ENCODE measurements around the gene SAP130. TPM values are rescaled to one million over a fixed set of nuclear protein-coding genes. Genes with fewer than 3 reads are reported as not detected.

The SAP130 gene
- total RNA-seq, 1 donor from 2014 or later = 6.6 TPM

GRCh38 chr2:128062571-128062970 is 34.7 kb upstream of the SAP130 start:
- no peak for TF ChIP-seq CTCF (IDR thresholded peaks at IDR 0.05; ENCODE audit: insufficient read depth, low read length, poor library complexity, severe bottlenecking)
- H3K27me3 ChIP-seq (ENCODE audit: control insufficient read depth, insufficient read depth, low read length) = no peaks in the 10 kb centered on the region

DNA sequence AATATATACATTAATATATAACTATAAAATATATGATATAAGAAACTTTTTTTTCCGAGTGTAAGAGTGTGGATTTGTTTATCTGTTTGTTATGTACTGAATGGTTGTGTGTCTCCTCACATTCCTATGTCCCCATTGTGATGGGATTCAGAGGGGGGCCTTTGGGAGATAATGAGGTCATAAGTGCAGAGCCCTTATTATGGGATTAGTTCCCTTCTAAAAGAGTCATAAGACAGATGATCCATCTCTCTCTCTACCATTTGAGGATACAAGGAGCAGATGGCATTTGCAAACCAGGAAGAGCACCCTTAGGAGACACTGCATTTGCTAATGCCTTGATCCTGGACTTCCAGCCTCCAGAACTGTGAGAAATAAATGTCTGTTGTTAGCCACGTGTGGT is 30.3 kb upstream of the SAP130 start:
- H3K27me3 ChIP-seq (ENCODE audit: control insufficient read depth, insufficient read depth, low read length) = no peaks in the 10 kb centered on the region
- no peak for TF ChIP-seq CTCF (IDR thresholded peaks at IDR 0.05; ENCODE audit: insufficient read depth, low read length, poor library complexity, severe bottlenecking)

More at GRCh38 chr2:128062571-128062970, 34.7 kb upstream of the SAP130 start:
- no peak overlapping the region for H3K4me3 ChIP-seq (ENCODE audit: low read depth, low read length)
- no peaks in the 10 kb centered on the region for H3K36me3 ChIP-seq (ENCODE audit: control insufficient read depth, insufficient read depth, low read length)
- no peak for DNase-seq (ENCODE audit: low read depth)

GRCh38 chr2:128057334-128057733 is 29.5 kb upstream of the SAP130 start:
- H3K4me3 ChIP-seq (ENCODE audit: low read depth, low read length) = no peak overlapping the region
- no peak for DNase-seq (ENCODE audit: low read depth)
- no peaks in the 10 kb centered on the region for H3K36me3 ChIP-seq (ENCODE audit: control insufficient read depth, insufficient read depth, low read length)
- no peak for TF ChIP-seq CTCF (IDR thresholded peaks at IDR 0.05; ENCODE audit: insufficient read depth, low read length, poor library complexity, severe bottlenecking)
- no peaks in the 10 kb centered on the region for H3K27me3 ChIP-seq (ENCODE audit: control insufficient read depth, insufficient read depth, low read length)

More for the DNA sequence above, 30.3 kb upstream of the SAP130 start:
- Histone ChIP-seq H3K36me3 (ENCODE audit: control insufficient read depth, insufficient read depth, low read length) (no peaks in the 10 kb centered on the region), H3K4me3 (ENCODE audit: low read depth, low read length) (no peak overlapping the region)
- no peak for DNase-seq (ENCODE audit: low read depth)

DNA sequence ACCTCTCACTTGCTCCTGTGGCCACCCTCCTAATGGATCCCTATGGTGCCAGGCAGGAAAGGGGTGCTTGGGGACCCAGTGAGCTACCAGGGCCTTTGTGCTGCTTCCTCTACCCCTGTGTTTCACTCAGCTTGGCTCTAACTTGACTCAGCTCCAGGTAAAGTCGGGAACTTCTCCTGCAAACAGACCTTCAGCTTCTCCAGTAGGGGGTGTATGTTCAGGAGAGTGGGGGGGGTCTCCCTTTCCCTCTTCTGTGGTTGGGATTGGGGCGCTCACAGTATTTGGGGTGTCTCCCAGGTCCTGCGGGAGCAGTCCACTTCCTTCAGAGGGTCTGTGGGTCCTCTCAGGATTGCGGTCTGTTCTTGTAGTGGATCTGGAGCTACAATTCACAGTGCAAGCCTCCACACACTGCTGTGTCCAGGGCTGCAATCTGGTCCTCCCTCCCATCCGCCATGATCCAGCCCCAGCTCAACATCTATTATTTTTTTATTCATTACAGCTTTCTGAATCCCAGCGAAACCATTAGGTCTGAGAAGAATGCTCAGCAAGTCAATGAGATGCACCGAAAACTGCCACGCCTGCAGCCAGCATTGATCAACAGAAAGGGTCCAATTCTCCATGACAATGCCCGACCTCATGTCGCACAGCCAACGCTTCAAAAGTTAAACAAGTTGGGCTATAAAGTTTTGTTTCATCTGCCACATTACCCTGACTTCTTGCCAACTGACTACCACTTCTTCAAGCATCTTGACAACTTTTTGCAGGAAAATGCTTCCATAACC is 26.4 kb upstream of the SAP130 start:
- Histone ChIP-seq H3K4me3 (ENCODE audit: low read depth, low read length) (no peak overlapping the region), H3K27me3 (ENCODE audit: control insufficient read depth, insufficient read depth, low read length) (no peaks in the 10 kb centered on the region), H3K36me3 (ENCODE audit: control insufficient read depth, insufficient read depth, low read length) (no peaks in the 10 kb centered on the region)
- DNase-seq (ENCODE audit: low read depth) = no peak
- TF ChIP-seq CTCF (IDR thresholded peaks at IDR 0.05; ENCODE audit: insufficient read depth, low read length, poor library complexity, severe bottlenecking) = no peak

DNA sequence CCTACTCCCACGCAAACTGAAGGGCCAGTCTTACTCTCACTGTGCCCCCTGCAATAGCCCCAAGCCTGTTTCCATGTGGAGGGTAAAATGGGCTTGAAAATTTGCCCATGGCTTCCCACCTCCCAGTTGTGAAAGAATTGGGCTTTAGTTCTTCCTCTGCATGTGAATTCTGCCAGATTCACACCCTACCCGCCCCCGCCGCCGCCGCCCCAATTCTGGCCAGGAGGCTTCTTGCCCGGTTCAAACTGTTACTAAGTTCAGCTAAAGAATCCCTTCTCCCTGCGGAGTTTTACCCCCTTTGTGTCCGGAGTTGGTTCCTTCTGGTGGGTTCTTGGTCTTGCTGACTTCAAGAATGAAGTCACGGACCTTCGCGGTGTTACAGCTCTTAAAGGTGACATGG is 25.5 kb upstream of the SAP130 start:
- no peaks in the 10 kb centered on the region for H3K36me3 ChIP-seq (ENCODE audit: control insufficient read depth, insufficient read depth, low read length)
- DNase-seq (ENCODE audit: low read depth) = no peak
- no peak for TF ChIP-seq CTCF (IDR thresholded peaks at IDR 0.05; ENCODE audit: insufficient read depth, low read length, poor library complexity, severe bottlenecking)
- H3K27me3 ChIP-seq (ENCODE audit: control insufficient read depth, insufficient read depth, low read length) = no peaks in the 10 kb centered on the region
- no peak overlapping the region for H3K4me3 ChIP-seq (ENCODE audit: low read depth, low read length)

DNA sequence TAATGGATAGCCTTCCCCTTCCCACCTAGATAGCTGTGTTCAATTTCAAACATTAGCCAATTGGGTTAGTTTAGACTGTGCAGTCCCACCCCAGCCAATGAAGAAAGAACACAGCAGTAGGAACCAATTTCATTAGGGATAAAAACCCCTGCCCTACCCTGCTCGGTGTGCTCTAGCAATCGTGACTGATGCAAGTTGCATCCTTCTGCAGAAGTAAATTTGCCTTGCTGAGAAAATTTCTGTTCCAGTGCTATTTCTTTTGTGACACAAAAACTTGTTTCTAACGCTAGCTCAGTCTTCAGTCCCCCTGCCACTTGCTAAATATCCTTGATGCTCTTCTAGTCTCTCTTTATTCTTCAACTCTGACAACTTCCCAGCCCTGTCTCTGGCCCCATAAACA is 15.2 kb upstream of the SAP130 start:
- H3K4me3 ChIP-seq (ENCODE audit: low read depth, low read length) = no peak overlapping the region
- H3K36me3 ChIP-seq (ENCODE audit: control insufficient read depth, insufficient read depth, low read length) = no peaks in the 10 kb centered on the region
- no peak for DNase-seq (ENCODE audit: low read depth)
- no peaks in the 10 kb centered on the region for H3K27me3 ChIP-seq (ENCODE audit: control insufficient read depth, insufficient read depth, low read length)
- TF ChIP-seq CTCF (IDR thresholded peaks at IDR 0.05; ENCODE audit: insufficient read depth, low read length, poor library complexity, severe bottlenecking) = no peak

All from kidney epithelial cell (primary cell).